IPS-18c (cell line): ENCODE data around the gene ARL2BP.
"Not testable (repeated sequence)": the region's sequence is repeated elsewhere in the genome, so short reads cannot be mapped to it uniquely, and the experiment has no call there.

ENCODE experiments used
- H3K4me3 ChIP-seq: 2 replicates; pipeline ENCODE4 v1.7.0; 2013; ENCODE audit warnings: low read depth, mild to moderate bottlenecking, low read length, moderate library complexity; ENCODE audit not compliant: insufficient read depth
- H3K9me3 ChIP-seq: one replicate; pipeline ENCODE4 v1.6.1; 2013; ENCODE audit warnings: mild to moderate bottlenecking, low read length, moderate library complexity; ENCODE audit not compliant: control insufficient read depth, insufficient read depth

The ARL2BP gene

GRCh38 chr16:57257455-57258070, 12.5 kb downstream of the ARL2BP start:
- Histone ChIP-seq H3K4me3 (no peak overlapping the region), H3K9me3 (no peaks in the 10 kb centered on the region)

GRCh38 chr16:57258226-57258909, 13.3 kb downstream of the ARL2BP start:
- no peak overlapping the region for H3K4me3 ChIP-seq

GRCh38 chr16:57258910-57259475, 13.9 kb downstream of the ARL2BP start:
- no peak overlapping the region for H3K4me3 ChIP-seq
- no peaks in the 10 kb centered on the region for H3K9me3 ChIP-seq

More at GRCh38 chr16:57258226-57258909, 13.3 kb downstream of the ARL2BP start:
- H3K9me3 ChIP-seq: no peaks in the 10 kb centered on the region

GRCh38 chr16:57260294-57260929, 15.4 kb downstream of the ARL2BP start:
- Histone ChIP-seq H3K9me3 (no peaks in the 10 kb centered on the region), H3K4me3 (no peak overlapping the region)

GRCh38 chr16:57261806-57262205, 16.7 kb downstream of the ARL2BP start:
- no peak overlapping the region for H3K4me3 ChIP-seq
- H3K9me3 ChIP-seq: no peaks in the 10 kb centered on the region

GRCh38 chr16:57262841-57263540, 17.9 kb downstream of the ARL2BP start:
- H3K9me3 ChIP-seq: no peaks in the 10 kb centered on the region
- H3K4me3 ChIP-seq: no peak overlapping the region

GRCh38 chr16:57263541-57264351, 18.7 kb downstream of the ARL2BP start:
- no peak overlapping the region for H3K4me3 ChIP-seq

GRCh38 chr16:57264381-57264780, 19.3 kb downstream of the ARL2BP start:
- no peaks in the 10 kb centered on the region for H3K9me3 ChIP-seq
- no peak overlapping the region for H3K4me3 ChIP-seq

More at GRCh38 chr16:57263541-57264351, 18.7 kb downstream of the ARL2BP start:
- H3K9me3 ChIP-seq: no peaks in the 10 kb centered on the region

GRCh38 chr16:57264950-57265371, 19.9 kb downstream of the ARL2BP start:
- H3K4me3 ChIP-seq: no peak overlapping the region
- no peaks in the 10 kb centered on the region for H3K9me3 ChIP-seq

GRCh38 chr16:57265850-57266530, 20.9 kb downstream of the ARL2BP start:
- H3K9me3 ChIP-seq: no peaks in the 10 kb centered on the region
- H3K4me3 ChIP-seq: no peak overlapping the region

GRCh38 chr16:57266531-57267260, 21.6 kb downstream of the ARL2BP start:
- no peaks in the 10 kb centered on the region for H3K9me3 ChIP-seq
- H3K4me3 ChIP-seq: no peak overlapping the region

- H3K4me3 ChIP-seq, H3K9me3 ChIP-seq: not testable (repeated sequence)
These were observed 22.3 kb downstream of the ARL2BP start for GRCh38 chr16:57267343-57267742.

- Histone ChIP-seq H3K4me3 (no peak overlapping the region), H3K9me3 (no peaks in the 10 kb centered on the region)
These were observed 24.0 kb downstream of the ARL2BP start for GRCh38 chr16:57268804-57269800.

- Histone ChIP-seq H3K4me3 (no peak overlapping the region), H3K9me3 (no peaks in the 10 kb centered on the region)
These were observed 25.4 kb downstream of the ARL2BP start for GRCh38 chr16:57270221-57271062.
